HPDE6-E6E7 (cell line): ENCODE measurements around the gene TRIM2.
"Not testable (repeated sequence)": the region's sequence is repeated elsewhere in the genome, so short reads cannot be mapped to it uniquely, and the experiment has no call there.

Experiments
- DNase-seq: peaks from one replicate; pipeline ENCODE4 v3.0.0; 2011; ENCODE audit warnings: missing footprints; ENCODE audit errors: extremely low spot score

Gene TRIM2

DNA sequence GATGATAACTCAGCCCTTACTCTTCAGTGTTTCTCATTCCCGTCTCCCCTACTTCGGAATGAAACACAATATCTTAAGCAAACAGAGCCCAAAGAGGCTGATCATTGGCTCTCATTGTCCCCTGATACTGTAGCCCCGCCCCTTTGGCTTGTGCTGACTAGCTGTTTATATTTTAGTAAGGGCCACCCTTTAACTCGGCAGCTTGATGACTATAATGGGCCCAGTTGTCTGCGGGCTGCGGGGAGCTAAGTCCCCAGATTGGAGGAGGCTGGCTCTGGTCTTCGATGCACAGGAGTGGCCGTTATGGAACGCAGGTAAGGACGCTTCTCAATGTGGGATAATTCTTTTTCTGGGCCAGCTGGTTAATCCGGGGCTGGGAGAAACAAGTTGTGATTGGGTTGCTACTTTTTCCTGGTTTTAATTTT, at the start of gene TRIM2:
Gene TRIM2 (plus strand): TSS at position 197 of the 425 bp plus-strand sequence. CDS start 88 bp downstream, at position 285.
- no peak for DNase-seq

DNA sequence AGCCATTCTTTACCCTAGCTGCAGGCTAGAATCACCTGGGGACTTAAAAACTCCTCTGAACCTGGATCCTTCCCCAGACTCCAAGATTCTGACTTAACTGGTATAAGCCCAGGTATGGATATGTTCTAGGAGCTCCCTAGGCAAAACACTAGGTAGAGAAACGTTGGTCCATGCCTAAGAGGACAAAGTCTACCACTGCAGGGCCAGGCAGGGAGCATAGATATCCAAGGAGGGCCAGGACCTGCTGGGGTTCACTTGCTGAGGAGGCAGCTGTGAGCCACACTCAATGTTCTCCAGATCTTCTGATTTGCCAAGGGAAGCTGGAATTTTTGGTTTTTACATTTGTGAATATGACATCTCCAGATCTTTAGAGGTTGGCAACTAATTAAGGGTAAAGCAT, 48.6 kb upstream of the TRIM2 start:
- DNase-seq, result no peak

DNA sequence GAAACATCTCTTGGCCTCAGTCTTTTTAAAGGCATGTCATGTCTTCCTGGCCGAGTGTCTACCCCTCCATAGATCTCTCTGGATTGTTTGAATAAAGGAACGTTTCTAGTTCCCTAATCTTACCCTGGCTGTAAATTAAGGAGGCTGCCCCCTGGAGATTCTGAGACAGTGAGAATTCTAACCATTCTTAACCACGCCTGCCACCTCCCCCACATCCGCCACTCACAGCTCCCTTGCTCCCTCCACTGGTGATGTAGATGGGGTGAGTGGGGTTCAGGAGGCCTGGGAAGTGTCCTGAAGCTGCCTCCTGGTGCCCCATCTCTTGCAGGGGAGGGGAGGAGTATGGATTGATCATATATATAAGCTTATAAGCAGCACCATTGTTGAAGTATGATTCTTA, 48.0 kb upstream of the TRIM2 start:
- DNase-seq, result no peak

- no peak for DNase-seq
These were observed 47.5 kb upstream of the TRIM2 start for GRCh38 chr4:153156721-153157120.

DNA sequence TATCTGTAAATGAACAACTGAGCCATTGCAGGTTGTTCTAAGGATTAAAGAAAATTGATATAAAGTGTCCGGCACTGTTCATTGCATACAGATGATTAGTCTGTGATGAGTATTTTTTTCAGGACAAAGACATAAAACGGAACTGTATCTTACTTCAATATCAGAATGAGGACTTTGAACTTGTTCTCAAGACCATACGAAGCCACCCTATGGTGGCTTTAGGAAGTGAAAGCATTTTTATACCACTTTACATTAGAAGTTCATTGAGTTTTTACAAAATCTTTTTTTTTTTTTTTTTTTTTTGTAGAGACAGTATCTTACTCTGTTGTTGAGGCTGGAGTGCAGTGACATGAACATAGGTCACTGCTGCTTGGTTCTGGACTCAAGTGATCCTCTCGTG, 45.2 kb upstream of the TRIM2 start:
- no peak for DNase-seq

DNA sequence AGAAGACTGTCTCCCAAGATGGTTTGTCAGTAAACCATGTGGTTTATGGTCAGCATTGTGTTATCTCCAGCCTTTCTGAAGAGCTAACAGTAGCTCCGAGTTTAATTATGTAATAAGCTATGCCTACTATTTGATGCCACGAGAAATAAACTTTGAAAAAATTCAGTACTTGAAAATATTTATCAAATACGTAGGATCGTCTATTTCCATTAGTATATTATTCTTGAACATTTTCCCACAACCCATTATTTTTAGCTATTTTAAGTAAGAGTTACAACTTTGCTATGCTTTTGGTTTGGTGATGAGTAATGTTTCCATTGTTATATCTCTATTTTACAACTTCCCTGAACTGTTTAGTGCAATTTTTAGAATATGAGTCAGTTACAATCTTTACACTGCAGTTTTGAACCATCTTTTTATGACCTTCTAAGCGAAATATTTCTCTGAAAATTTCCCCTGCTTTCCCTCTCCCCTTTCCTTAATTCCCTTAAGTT, 44.5 kb upstream of the TRIM2 start:
- no peak for DNase-seq

GRCh38 chr4:153160821-153161220, 43.4 kb upstream of the TRIM2 start:
- no peak for DNase-seq

GRCh38 chr4:153161226-153161963, 42.8 kb upstream of the TRIM2 start:
- no peak for DNase-seq

DNA sequence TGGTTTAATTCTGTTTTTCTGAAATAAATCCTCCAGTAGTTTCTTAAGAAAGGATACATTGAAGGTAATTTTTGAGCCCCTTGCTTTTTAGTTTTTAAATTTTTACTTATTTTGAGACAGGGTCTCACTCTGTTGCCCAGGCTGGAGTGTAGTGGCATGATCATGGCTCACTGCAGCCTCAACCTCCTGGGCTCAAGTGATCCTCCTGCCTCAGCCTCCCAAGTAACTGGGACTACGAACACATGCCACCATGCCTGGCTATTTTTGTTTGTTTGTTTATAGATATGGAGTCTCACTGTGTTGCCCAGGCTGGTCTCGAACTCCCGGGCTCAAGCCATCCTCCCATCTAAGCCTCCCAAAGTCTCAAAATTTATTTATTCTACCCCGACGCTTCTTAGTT, 39.0 kb upstream of the TRIM2 start:
- DNase-seq, result not testable (repeated sequence)

GRCh38 chr4:153166716-153167501, 37.3 kb upstream of the TRIM2 start:
- DNase-seq, result no peak

GRCh38 chr4:153169776-153170175, 34.5 kb upstream of the TRIM2 start:
- no peak for DNase-seq

GRCh38 chr4:153170407-153170806, 33.8 kb upstream of the TRIM2 start:
- no peak for DNase-seq

DNA sequence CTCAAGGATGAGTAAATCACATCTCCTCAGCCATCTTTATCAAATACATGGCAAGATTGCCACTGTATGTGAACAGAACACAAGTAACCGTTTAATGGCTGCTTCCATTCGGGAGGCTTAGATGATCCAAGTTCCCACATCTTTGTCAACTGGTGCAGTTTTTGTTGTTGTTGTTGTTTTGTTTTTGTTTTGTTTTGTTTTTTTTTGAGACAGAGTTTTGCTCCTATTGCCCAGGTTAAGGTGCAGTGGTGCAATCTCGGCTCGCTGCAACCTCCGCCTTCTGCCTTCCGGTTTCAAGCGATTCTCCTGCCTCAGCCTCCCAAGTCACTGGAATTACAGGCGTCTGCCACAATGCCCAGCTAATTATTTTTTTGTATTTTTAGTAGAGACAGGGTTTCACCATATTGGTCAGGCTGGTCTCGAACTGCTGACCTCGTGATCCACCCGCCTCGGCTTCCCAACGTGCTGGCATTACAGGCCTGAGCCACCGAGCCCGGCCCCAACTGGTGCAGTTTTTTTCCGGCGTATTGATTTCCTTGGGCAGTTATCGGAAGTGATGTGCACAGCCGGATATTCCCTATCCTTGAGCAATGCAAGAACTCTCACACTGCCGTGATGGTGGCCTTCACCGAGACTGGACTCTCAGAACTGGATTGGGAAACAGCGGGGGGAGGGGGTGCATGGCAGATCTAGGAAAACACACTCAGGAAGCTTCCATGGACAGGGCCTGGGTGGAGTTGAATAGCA, 29.2 kb upstream of the TRIM2 start:
- no peak for DNase-seq

DNA sequence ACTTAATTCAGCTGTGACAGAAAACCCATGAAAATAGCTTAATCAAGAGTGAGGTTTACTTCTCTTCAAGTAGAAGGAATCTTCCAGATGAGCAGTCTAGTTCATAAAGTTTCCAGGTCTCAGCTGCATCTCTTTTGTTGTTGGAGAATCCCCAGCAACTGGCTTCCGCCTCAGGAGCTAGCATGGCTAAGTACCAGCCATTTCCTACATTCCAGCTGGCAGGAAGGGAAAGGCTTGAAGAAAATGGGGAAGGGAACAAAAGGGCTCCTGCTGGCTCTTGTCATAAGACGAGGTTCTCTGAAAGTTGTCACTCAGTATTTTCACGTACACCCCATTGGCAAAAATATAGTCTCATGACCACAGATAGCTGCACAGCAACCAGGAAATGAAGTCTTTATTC, 27.3 kb upstream of the TRIM2 start:
- DNase-seq, result no peak

- no peak for DNase-seq
These were observed 26.4 kb upstream of the TRIM2 start for GRCh38 chr4:153177841-153178240.

- DNase-seq, result no peak
These were observed 25.1 kb upstream of the TRIM2 start for GRCh38 chr4:153179100-153179499.

DNA sequence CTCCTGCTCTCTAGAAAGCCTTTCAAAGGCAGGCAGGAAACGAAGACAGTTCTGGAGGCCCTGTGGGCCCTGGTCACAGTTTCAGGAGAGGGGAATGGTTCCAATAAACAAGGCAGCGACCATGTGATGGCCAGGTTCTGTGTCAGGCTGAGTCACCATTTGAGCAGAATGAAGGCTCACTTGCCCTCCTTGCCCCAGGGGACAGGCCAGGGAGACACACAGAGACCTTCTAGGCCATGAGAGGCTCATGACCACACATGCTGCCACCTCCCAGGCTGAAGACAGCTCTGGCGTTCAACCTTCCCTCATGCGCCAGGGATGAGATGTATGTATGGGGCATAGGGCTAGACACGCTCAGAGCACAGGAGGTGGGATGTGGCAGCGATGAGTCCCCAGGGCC, 22.9 kb upstream of the TRIM2 start:
- DNase-seq, result no peak

- DNase-seq, result no peak
These were observed 22.5 kb upstream of the TRIM2 start for GRCh38 chr4:153181700-153182099.

DNA sequence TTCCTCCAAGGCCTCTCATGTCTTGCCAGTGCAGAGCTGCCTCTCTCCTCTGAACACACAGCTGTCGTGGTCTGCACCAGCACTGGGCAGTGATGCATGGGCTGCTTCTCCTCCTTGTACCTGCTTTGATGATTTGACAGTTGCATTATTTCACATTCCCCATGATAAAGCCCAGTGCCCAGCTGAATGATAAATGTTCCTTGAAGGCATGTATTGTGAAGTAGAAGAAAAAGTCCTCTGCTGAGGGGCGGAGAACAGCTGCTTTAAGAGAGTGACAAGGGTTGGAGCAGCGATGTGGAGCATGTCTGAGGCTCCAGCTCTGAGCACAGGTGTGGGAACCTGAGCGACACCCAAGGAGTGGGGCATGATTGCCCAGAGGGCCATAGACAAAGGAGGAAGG, 21.1 kb upstream of the TRIM2 start:
- no peak for DNase-seq

- no peak for DNase-seq
These were observed 18.9 kb upstream of the TRIM2 start for GRCh38 chr4:153185331-153185852.

DNA sequence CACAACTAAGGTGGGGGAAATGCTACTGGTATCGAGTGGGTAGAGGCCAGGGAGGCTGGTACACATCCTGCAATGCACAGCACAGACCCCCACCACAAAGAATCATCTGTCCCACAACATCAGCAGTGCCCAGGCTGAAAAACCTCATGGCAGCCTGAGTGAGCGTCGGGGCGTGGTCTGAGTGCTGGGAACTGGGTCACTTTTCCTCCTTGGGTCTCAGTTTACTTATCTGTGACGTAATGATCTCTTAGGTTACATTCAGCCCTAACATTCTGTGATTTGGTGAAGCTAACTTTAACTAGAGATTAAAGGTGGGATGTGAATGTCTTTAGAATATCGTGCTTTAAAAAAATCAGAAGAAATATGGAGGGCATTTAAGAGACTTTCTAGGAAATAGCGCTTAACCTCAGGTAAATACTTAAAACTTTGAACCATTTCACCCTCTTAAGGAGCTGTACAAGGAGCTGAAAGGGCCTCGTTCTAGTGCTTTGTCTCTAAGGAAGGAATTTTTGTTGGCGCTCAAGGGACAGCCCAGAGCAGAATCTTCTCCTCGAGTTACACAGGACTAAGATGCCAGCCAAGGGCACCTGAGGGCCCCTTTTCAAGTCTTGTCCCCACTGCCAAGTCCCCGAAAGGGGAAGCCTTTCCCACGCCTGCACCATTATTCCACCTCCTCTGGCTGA, 18.1 kb upstream of the TRIM2 start:
- DNase-seq, result no peak
